Posterior cingulate gyrus (tissue), 11 donors: ENCODE results near the gene FRMD4A.

Experiments used
- DNase-seq, 10 donors: peaks; one replicate each; pipeline versions ENCODE4 v3.0.0 to v3.0.0-alpha.2; 2020 to 2021; ENCODE audit warnings: mixed read lengths in 3 of 10
- intact Hi-C: fragments of 100-400 bp; cut with DNase I; formaldehyde crosslinking; loops from one replicate; pipeline ENCODE4 v1.15.1; 2023

Gene FRMD4A

GRCh38 chr10:13706175-13706574 is 624.5 kb downstream of the FRMD4A start:
- intact Hi-C loops, result no loop called here
- DNase-seq, result peak in 1 of 10 donors; percentile 70

GRCh38 chr10:13705526-13706174 is 625.1 kb downstream of the FRMD4A start:
- intact Hi-C loops, result no loop called here
- DNase-seq, result peak in 1 of 10 donors; percentile 81

GRCh38 chr10:13704964-13705363 is 625.8 kb downstream of the FRMD4A start:
- DNase-seq, result peak in 1 of 10 donors; percentile 31
- intact Hi-C loops, result no loop called here

GRCh38 chr10:13703997-13704536 is 626.7 kb downstream of the FRMD4A start:
- DNase-seq, result peak in 1 of 10 donors; percentile 75
- intact Hi-C loops, result no loop called here

GRCh38 chr10:13703101-13703818 is 627.5 kb downstream of the FRMD4A start:
- no peak for DNase-seq
- intact Hi-C loops, result no loop called here

GRCh38 chr10:13701157-13701919 is 629.4 kb downstream of the FRMD4A start:
- intact Hi-C loops, result no loop called here

GRCh38 chr10:13700473-13701144 is 630.1 kb downstream of the FRMD4A start:
- intact Hi-C loops, result no loop called here
- peak in 1 of 10 donors; percentile 62 for DNase-seq

More at GRCh38 chr10:13701157-13701919, 629.4 kb downstream of the FRMD4A start:
- peak in 1 of 10 donors; percentile 67 for DNase-seq

GRCh38 chr10:13699216-13699615 is 631.5 kb downstream of the FRMD4A start:
- peak in 1 of 10 donors; percentile 30 for DNase-seq
- intact Hi-C loops, result no loop called here

- intact Hi-C loops, result no loop called here
- DNase-seq, result peak in 1 of 10 donors; percentile 50
Measured at GRCh38 chr10:13698217-13698616, 632.5 kb downstream of the FRMD4A start.

GRCh38 chr10:13696071-13696470 is 634.7 kb downstream of the FRMD4A start:
- intact Hi-C loops, result no loop called here
- DNase-seq, result no peak

GRCh38 chr10:13695588-13695987 is 635.1 kb downstream of the FRMD4A start:
- intact Hi-C loops, result no loop called here
- DNase-seq, result no peak

GRCh38 chr10:13693783-13694700 is 636.7 kb downstream of the FRMD4A start:
- intact Hi-C loops, result no loop called here
- no peak for DNase-seq

- intact Hi-C loops, result no loop called here
- DNase-seq, result peak in 1 of 10 donors; percentile 62
Measured at GRCh38 chr10:13690281-13690825, 640.4 kb downstream of the FRMD4A start.

GRCh38 chr10:13686331-13686752 is 644.4 kb downstream of the FRMD4A start:
- peak in 1 of 10 donors; percentile 76 for DNase-seq
- intact Hi-C loops, result no loop called here

- DNase-seq, result peak in 1 of 10 donors; percentile 84
- intact Hi-C loops, result no loop called here
Measured at GRCh38 chr10:13685885-13686284, 644.8 kb downstream of the FRMD4A start.

- DNase-seq, result no peak
- intact Hi-C loops, result no loop called here
Measured at GRCh38 chr10:13684806-13685482, 645.8 kb downstream of the FRMD4A start.

GRCh38 chr10:13684252-13684791 is 646.4 kb downstream of the FRMD4A start:
- intact Hi-C loops, result no loop called here
- DNase-seq, result peak; percentile 46 to 94 (median 58)

- no peak for DNase-seq
- intact Hi-C loops, result no loop called here
Measured at GRCh38 chr10:13683017-13683416, 647.7 kb downstream of the FRMD4A start.
